Testis (tissue), 2 donors: ENCODE results near the gene NEK2.

ENCODE experiments used
- CTCF ChIP-seq, 3 experiments: fragments of 450-650 bp in 2 of 3; fragments of 200-600 bp in 1 of 3; sonication (generic) in 1 of 3; IDR thresholded peaks; one replicate each; pipeline ENCODE4 v1.5.1; 2016 to 2019; ENCODE audit warnings: antibody characterized with exemption in 3 of 3, mild to moderate bottlenecking in 2 of 3, moderate library complexity in 1 of 3
- POLR2A ChIP-seq: fragments of 450-650 bp; IDR thresholded peaks from one replicate; pipeline ENCODE4 v1.6.1; 2017; ENCODE audit warnings: antibody characterized with exemption, mild to moderate bottlenecking, moderate library complexity

GRCh38 chr1:211646566-211646965, 28.9 kb downstream of the NEK2 start:
- no peak for TF ChIP-seq CTCF (IDR thresholded peaks at IDR 0.05)
- no peak for TF ChIP-seq POLR2A
